GM23338 (cell line): Measurements from ENCODE around the gene MTX3. TPM values are rescaled to one million over a fixed set of nuclear protein-coding genes. Genes with fewer than 3 reads are reported as not detected.

Experiments
- ATAC-seq: fragments of 200-7000 bp; cut with Tn5 transposase; 3 replicates; pipeline ENCODE4 v1.9.1; 2020
- DNase-seq: peaks from one replicate; pipeline ENCODE4 v3.0.0-alpha.2; 2015; ENCODE audit warnings: low spot score
- H2AFZ ChIP-seq: fragments of 200-600 bp; sonication (generic); 2 replicates; pipeline ENCODE4 v1.8.0; 2016; ENCODE audit warnings: antibody characterized with exemption, mild to moderate bottlenecking, moderate library complexity
- H3F3A ChIP-seq: fragments of 200-600 bp; sonication (generic); replicated peaks from 2 replicates; pipeline ENCODE4 v1.8.0; 2017; ENCODE audit warnings: antibody characterized with exemption, mixed run types, low read depth
- H3K27ac ChIP-seq: fragments of 200-600 bp; sonication (generic); 2 replicates; pipeline ENCODE4 v1.6.1; 2016; ENCODE audit warnings: low read depth
- H3K27me3 ChIP-seq: fragments of 200-600 bp; sonication (generic); 2 replicates; pipeline ENCODE4 v1.8.0; 2016; ENCODE audit warnings: mild to moderate bottlenecking, mixed run types, moderate library complexity; ENCODE audit not compliant: insufficient read depth
- H3K36me3 ChIP-seq: fragments of 200-600 bp; sonication (generic); 2 replicates; pipeline ENCODE4 v1.8.0; 2016; ENCODE audit warnings: mild to moderate bottlenecking; ENCODE audit not compliant: insufficient read depth
- H3K4me1 ChIP-seq: fragments of 200-600 bp; sonication (generic); 2 replicates; pipeline ENCODE4 v1.8.0; 2016; ENCODE audit warnings: mild to moderate bottlenecking, moderate library complexity; ENCODE audit not compliant: insufficient read depth
- H3K4me2 ChIP-seq: fragments of 200-600 bp; sonication (generic); 2 replicates; pipeline ENCODE4 v1.7.1; 2017; ENCODE audit warnings: mixed run types
- H3K4me3 ChIP-seq: fragments of 200-600 bp; sonication (generic); 2 replicates; pipeline ENCODE4 v1.6.1; 2016; ENCODE audit warnings: mixed run types
- H3K79me2 ChIP-seq: fragments of 200-600 bp; sonication (generic); replicated peaks from 2 replicates; pipeline ENCODE4 v1.8.0; 2017; ENCODE audit warnings: mild to moderate bottlenecking; ENCODE audit not compliant: insufficient read depth
- H3K9me2 ChIP-seq: fragments of 200-600 bp; sonication (generic); 2 replicates; pipeline ENCODE4 v1.8.0; 2017; ENCODE audit not compliant: insufficient read depth
- H4K20me1 ChIP-seq: fragments of 200-600 bp; sonication (generic); replicated peaks from 2 replicates; pipeline ENCODE4 v1.8.0; 2017; ENCODE audit warnings: mild to moderate bottlenecking; ENCODE audit not compliant: insufficient read depth
- H3K27ac Mint-ChIP-seq: 2 replicates; pipeline ENCODE4 v1.8.0; 2020; ENCODE audit warnings: inconsistent platforms, mild to moderate bottlenecking, moderate library complexity, mixed read lengths
- H3K27me3 Mint-ChIP-seq: 3 replicates; pipeline ENCODE4 v1.8.0; 2022; ENCODE audit warnings: low read depth, mild to moderate bottlenecking, moderate library complexity, mixed read lengths, inconsistent platforms; ENCODE audit not compliant: insufficient read depth, poor library complexity
- H3K36me3 Mint-ChIP-seq: 3 replicates; pipeline ENCODE4 v1.8.0; 2021; ENCODE audit warnings: low read depth, mild to moderate bottlenecking, inconsistent platforms, moderate library complexity, mixed read lengths
- H3K4me1 Mint-ChIP-seq: 3 replicates; pipeline ENCODE4 v1.8.0; 2020; ENCODE audit warnings: mild to moderate bottlenecking, inconsistent platforms, mixed read lengths
- H3K4me3 Mint-ChIP-seq: 3 replicates; pipeline ENCODE4 v1.8.0; 2021; ENCODE audit warnings: moderate library complexity, mild to moderate bottlenecking, inconsistent platforms, mixed read lengths
- H3K9me3 Mint-ChIP-seq: 3 replicates; pipeline ENCODE4 v1.8.0; 2020; ENCODE audit warnings: moderate library complexity, mild to moderate bottlenecking, inconsistent platforms, mixed read lengths
- CREB1 ChIP-seq: fragments of 250-450 bp; sonication (Bioruptor Pico); IDR thresholded peaks from 2 replicates; pipeline ENCODE4 v1.5.0; 2020; ENCODE audit warnings: low read depth, mild to moderate bottlenecking, moderate library complexity
- CTCF ChIP-seq, 2 experiments: fragments of 200-600 bp in 1 of 2; sonication (generic) in 1 of 2; conservative IDR thresholded peaks; 2 replicates each; pipeline versions ENCODE4 v1.5.1 to v1.6.1; 2016 to 2017; ENCODE audit warnings: antibody characterized with exemption in 2 of 2, low read depth in 2 of 2, mild to moderate bottlenecking in 2 of 2, moderate library complexity in 1 of 2
- ETS1 ChIP-seq: IDR thresholded peaks from 2 replicates; pipeline ENCODE4 v1.6.1; 2016; ENCODE audit warnings: antibody characterized with exemption
- EZH2 ChIP-seq: fragments of 200-600 bp; sonication (generic); IDR thresholded peaks from one replicate; pipeline ENCODE4 v1.8.0; 2017; ENCODE audit warnings: antibody characterized with exemption, mild to moderate bottlenecking, low read depth; ENCODE audit not compliant: unreplicated experiment
- EZH2phosphoT487 ChIP-seq: fragments of 200-600 bp; sonication (generic); IDR thresholded peaks from one replicate; pipeline ENCODE4 v1.8.1; 2018; ENCODE audit warnings: antibody characterized with exemption; ENCODE audit not compliant: unreplicated experiment
- JUNB ChIP-seq: IDR thresholded peaks from one replicate; pipeline ENCODE4 v1.6.1; 2016; ENCODE audit warnings: antibody characterized with exemption; ENCODE audit not compliant: unreplicated experiment
- NANOG ChIP-seq: IDR thresholded peaks from 2 replicates; pipeline ENCODE4 v1.6.1; 2016; ENCODE audit warnings: antibody characterized with exemption, borderline replicate concordance
- POLR2AphosphoS5 ChIP-seq: IDR thresholded peaks from 2 replicates; pipeline ENCODE4 v1.6.1; 2016; ENCODE audit warnings: antibody characterized with exemption, low read depth
- REST ChIP-seq: IDR thresholded peaks from one replicate; pipeline ENCODE4 v1.6.1; 2018; ENCODE audit warnings: antibody characterized with exemption; ENCODE audit not compliant: unreplicated experiment
- STAT1 ChIP-seq: IDR thresholded peaks from one replicate; pipeline ENCODE4 v1.6.1; 2016; ENCODE audit warnings: antibody characterized with exemption; ENCODE audit not compliant: unreplicated experiment
- ZNF114 ChIP-seq: fragments of 250-450 bp; sonication (Bioruptor Pico); IDR thresholded peaks from 2 replicates; pipeline ENCODE4 v1.5.0; 2020; ENCODE audit warnings: mild to moderate bottlenecking, moderate library complexity
- ZNF331 ChIP-seq: fragments of 250-450 bp; sonication (Bioruptor Pico); IDR thresholded peaks from 2 replicates; pipeline ENCODE4 v1.5.0; 2020; ENCODE audit warnings: low read depth, mild to moderate bottlenecking, moderate library complexity
- ZNF462 ChIP-seq: fragments of 250-450 bp; sonication (Bioruptor Pico); IDR thresholded peaks from 2 replicates; pipeline ENCODE4 v1.5.0; 2020; ENCODE audit warnings: mild to moderate bottlenecking, moderate library complexity
- polyA plus RNA-seq: library from polyadenylated mRNA; unstranded; fragments of >200 nt; fragmentation: Nextera tagmentation; extraction: Ambion mirVana; gene quantifications from 2 replicates; pipeline ENCODE4 v1.2.1, GENCODE V29; 2016
- total RNA-seq: library from RNA; depleted of rRNA; stranded (reverse); fragments of >200 nt; shearing (Covaris generic); gene quantifications from 2 replicates; pipeline ENCODE4 v1.2.3, GENCODE V29; 2014

The MTX3 gene
- total and polyA plus RNA-seq, 2 experiments from 2014 or later = 11.3 to 33.8 TPM

GRCh38 chr5:79959407-79959806 is 31.7 kb downstream of the MTX3 start:
- Mint-ChIP-seq H3K27ac (no peak overlapping the region), H3K4me1 (peaks cover 17% of the 10 kb centered on the region), H3K9me3 (no peaks in the 10 kb centered on the region), H3K4me3 (no peak overlapping the region), H3K27me3 (peaks cover 3% of the 10 kb centered on the region), H3K36me3 (no peaks in the 10 kb centered on the region)
- Histone ChIP-seq H3K36me3 (no peaks in the 10 kb centered on the region), H2AFZ (no peak overlapping the region), H4K20me1 (no peaks in the 10 kb centered on the region), H3F3A (no peaks in the 10 kb centered on the region), H3K4me2 (no peak overlapping the region), H3K79me2 (no peaks in the 10 kb centered on the region), H3K4me1 (peaks cover 6% of the 10 kb centered on the region), H3K27me3 (no peaks in the 10 kb centered on the region), H3K27ac (no peak overlapping the region), H3K9me2 (no peaks in the 10 kb centered on the region; the same call in 1 of the 2 replicates), H3K4me3 (no peak overlapping the region)
- no peak for DNase-seq
- TF ChIP-seq ZNF462 (CRISPR knock-in tag) (no peak), CTCF (conservative IDR thresholded peaks at IDR 0.05; ENCODE audit: low read depth in 2 of 2) (no peak), ZNF331 (CRISPR knock-in tag) (no peak), ETS1 (no peak), CREB1 (no peak), ZNF114 (CRISPR knock-in tag) (no peak), EZH2 (no peak), NANOG (no peak), REST (no peak), POLR2AphosphoS5 (no peak), EZH2phosphoT487 (no peak), JUNB (no peak), STAT1 (no peak)
- no peak for ATAC-seq
